ENCODE results near the gene PTPRG. TPM values are rescaled to one million over a fixed set of nuclear protein-coding genes. Genes with fewer than 3 reads are reported as not detected.

PTPRG gene
- total and polyA plus RNA-seq, 2 of the 13 experiments (the other 11 are each of a cell fraction or from before 2014, with no cell fraction given), result 8.0 to 25.3 TPM

- TF ChIP-seq ZNF687 (CRISPR knock-in tag; IDR thresholded peaks at IDR 0.05) (peak; percentile 77), ZNF232 (CRISPR knock-in tag; IDR thresholded peaks at IDR 0.05; ENCODE audit: borderline replicate concordance) (peak; percentile 60; the same call in 1 of the 2 replicates), ATF7-NPFF (CRISPR knock-in tag; IDR thresholded peaks at IDR 0.05; ENCODE audit: low read depth) (0 out of 2 replicates have a peak, but pooled peaks have one; percentile 73), ZBTB43 (CRISPR knock-in tag; conservative IDR thresholded peaks at IDR 0.05) (peak; percentile 60; the same call in 1 of the 2 replicates), MXI1 (IDR thresholded peaks at IDR 0.05; ENCODE audit: borderline replicate concordance, low read depth, low read length) (peak; percentile 81; the same call in 1 of the 3 replicates), HOXA3 (CRISPR knock-in tag; IDR thresholded peaks at IDR 0.05) (peak; percentile 60), RBFOX2 (IDR thresholded peaks at IDR 0.05; ENCODE audit: low read depth, low read length) (peak; percentile 94), ZFY (CRISPR knock-in tag; IDR thresholded peaks at IDR 0.05) (0 out of 2 replicates have a peak, but pooled peaks have one; percentile 42), ZNF556 (CRISPR knock-in tag; IDR thresholded peaks at IDR 0.05; ENCODE audit: borderline replicate concordance) (0 out of 2 replicates have a peak, but pooled peaks have one; percentile 4), TFDP1 (CRISPR knock-in tag; IDR thresholded peaks at IDR 0.05; ENCODE audit: borderline replicate concordance) (peak; percentile 55; the same call in 1 of the 2 replicates), HDAC1 (CRISPR knock-in tag; IDR thresholded peaks at IDR 0.05) (peak; percentile 3; the same call in 1 of the 2 replicates), SOX5 (CRISPR knock-in tag; IDR thresholded peaks at IDR 0.05; ENCODE audit: borderline replicate concordance) (0 out of 2 replicates have a peak, but pooled peaks have one; percentile 7), GATA4 (IDR thresholded peaks at IDR 0.05; ENCODE audit: borderline replicate concordance, low read depth) (peak; percentile 46; the same call in 1 of the 2 replicates), SMAD3 (CRISPR knock-in tag; IDR thresholded peaks at IDR 0.05) (peak; percentile 8; the same call in 1 of the 2 replicates), ZNF766 (CRISPR knock-in tag; IDR thresholded peaks at IDR 0.05; ENCODE audit: borderline replicate concordance) (peak; percentile 73; the same call in 1 of the 2 replicates), MAZ (IDR thresholded peaks at IDR 0.05; ENCODE audit: borderline replicate concordance, low read depth, low read length) (no peak), MAZ (CRISPR knock-in tag; IDR thresholded peaks at IDR 0.05; ENCODE audit: low read depth) (peak; percentile 20), TAF1 (CRISPR knock-in tag; IDR thresholded peaks at IDR 0.05) (peak; percentile 85; the same call in 1 of the 2 replicates), CBX1 (IDR thresholded peaks at IDR 0.05; ENCODE audit: low read depth) (peak; percentile 46), PHF8 (CRISPR knock-in tag; IDR thresholded peaks at IDR 0.05) (peak; percentile 62), TCF12 (IDR thresholded peaks at IDR 0.05) (no peak), TCF12 (CRISPR knock-in tag; IDR thresholded peaks at IDR 0.05) (no peak), TAF15 (IDR thresholded peaks at IDR 0.05; ENCODE audit: low read depth, low read length, poor library complexity, severe bottlenecking) (no peak)
Measured at GRCh38 chr3:61561374-61562041, at the start of gene PTPRG (continued).

Data from HepG2 (cell line).